AG10803 (cell line): ENCODE results near the gene ZNF133.
"Not testable (repeated sequence)": the region's sequence is repeated elsewhere in the genome, so short reads cannot be mapped to it uniquely, and the experiment has no call there.

Source experiments
- DNase-seq: peaks from one replicate; pipeline ENCODE4 v3.0.0; 2010; ENCODE audit warnings: low read depth
- H3K4me3 ChIP-seq: 2 replicates; pipeline ENCODE4 v1.5.1; 2011; ENCODE audit warnings: mild to moderate bottlenecking, low read length, control low read depth
- TF ChIP-seq, protein P1 (sequence below): conservative IDR thresholded peaks from 2 replicates; pipeline ENCODE4 v1.5.1; 2011; ENCODE audit warnings: mild to moderate bottlenecking, low read length, control low read depth, inconsistent platforms

The ZNF133 gene

DNA sequence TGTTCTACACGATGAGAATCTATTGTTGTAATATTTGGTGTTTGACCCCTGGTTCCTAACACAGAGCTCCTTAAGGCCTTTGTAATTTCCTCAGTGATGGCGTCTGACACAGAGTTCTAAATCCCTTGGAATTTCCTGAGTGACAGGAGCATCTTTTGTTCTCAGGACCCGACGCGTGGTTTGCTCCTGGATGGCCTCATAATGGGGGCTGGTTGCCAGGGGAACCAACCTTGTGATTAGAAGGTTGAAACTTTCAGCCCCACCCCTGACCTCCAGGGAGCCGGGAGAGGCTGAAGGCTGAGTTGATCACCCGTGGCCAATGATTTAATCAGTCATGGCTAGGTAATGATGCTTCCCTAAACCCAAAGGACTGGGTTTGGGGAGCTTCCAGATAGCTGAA lies 20.5 kb upstream of the ZNF133 start:
- TF ChIP-seq, protein P1, sequence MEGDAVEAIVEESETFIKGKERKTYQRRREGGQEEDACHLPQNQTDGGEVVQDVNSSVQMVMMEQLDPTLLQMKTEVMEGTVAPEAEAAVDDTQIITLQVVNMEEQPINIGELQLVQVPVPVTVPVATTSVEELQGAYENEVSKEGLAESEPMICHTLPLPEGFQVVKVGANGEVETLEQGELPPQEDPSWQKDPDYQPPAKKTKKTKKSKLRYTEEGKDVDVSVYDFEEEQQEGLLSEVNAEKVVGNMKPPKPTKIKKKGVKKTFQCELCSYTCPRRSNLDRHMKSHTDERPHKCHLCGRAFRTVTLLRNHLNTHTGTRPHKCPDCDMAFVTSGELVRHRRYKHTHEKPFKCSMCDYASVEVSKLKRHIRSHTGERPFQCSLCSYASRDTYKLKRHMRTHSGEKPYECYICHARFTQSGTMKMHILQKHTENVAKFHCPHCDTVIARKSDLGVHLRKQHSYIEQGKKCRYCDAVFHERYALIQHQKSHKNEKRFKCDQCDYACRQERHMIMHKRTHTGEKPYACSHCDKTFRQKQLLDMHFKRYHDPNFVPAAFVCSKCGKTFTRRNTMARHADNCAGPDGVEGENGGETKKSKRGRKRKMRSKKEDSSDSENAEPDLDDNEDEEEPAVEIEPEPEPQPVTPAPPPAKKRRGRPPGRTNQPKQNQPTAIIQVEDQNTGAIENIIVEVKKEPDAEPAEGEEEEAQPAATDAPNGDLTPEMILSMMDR, result no peak
- no peak for DNase-seq
- no peak overlapping the region for H3K4me3 ChIP-seq

DNA sequence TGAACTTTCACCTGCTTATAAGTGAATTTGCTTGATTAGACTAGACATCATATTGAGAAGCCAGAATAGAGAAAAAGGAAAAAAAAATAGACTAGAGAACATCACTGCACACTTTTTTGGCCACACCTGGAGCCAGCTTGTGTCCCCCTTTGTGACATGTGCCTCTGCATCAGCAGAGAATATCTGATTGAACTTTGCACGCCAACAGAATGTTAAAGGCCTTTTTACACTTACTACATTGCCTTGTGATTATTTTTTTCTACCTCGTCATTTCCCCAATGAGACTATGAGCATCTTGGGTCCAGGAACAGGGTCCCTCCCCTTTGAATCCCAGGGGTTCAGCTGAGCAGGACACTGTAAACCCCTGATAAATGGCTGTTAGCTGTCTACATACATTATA lies 17.2 kb upstream of the ZNF133 start:
- TF ChIP-seq, protein P1, result no peak

DNA sequence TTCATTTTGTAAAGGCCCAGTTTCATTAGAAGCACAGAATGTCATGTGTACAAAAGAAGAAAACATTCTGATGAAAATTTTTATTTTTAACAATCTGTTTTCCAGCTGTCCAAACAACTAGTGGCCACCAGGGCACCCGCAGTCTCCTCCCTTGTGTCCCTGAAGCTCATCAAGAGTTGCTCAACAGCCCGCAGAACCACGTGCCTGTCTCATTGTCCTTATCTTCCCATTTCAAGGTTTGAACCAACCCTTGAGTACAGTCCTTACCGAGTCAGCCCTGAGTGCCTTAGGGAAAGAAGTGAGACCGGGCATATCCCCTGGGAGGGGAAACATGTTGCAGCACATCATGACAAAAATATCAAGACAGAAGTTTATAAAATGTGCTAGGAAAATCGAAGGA lies 15.9 kb upstream of the ZNF133 start:
- H3K4me3 ChIP-seq, result no peak overlapping the region
- TF ChIP-seq, protein P1, result peak; percentile 35; the same call in 1 of the 2 replicates
- peak; percentile 36 for DNase-seq

More for the DNA sequence above, 17.2 kb upstream of the ZNF133 start:
- DNase-seq, result no peak
- no peak overlapping the region for H3K4me3 ChIP-seq

DNA sequence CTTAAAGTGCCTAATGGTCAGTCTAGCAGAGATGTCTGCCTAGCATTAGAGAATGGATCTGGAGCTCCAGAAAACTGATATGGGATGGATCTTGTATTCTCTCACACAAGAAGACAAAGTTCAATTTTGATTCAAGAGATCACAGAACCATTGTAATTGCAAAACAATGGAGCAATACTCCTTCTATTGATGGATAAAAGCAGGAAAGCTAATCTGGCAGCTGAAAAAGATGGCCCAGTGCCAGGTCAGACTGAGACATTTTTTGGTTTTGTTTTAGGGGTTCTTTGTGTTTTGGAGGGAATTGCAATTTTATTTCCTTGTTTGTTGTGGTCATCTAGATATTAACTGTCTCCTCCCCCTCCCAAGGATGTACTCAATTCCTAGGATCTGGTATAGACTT lies 14.6 kb upstream of the ZNF133 start:
- TF ChIP-seq, protein P1, result no peak
- H3K4me3 ChIP-seq, result no peak overlapping the region
- no peak for DNase-seq

DNA sequence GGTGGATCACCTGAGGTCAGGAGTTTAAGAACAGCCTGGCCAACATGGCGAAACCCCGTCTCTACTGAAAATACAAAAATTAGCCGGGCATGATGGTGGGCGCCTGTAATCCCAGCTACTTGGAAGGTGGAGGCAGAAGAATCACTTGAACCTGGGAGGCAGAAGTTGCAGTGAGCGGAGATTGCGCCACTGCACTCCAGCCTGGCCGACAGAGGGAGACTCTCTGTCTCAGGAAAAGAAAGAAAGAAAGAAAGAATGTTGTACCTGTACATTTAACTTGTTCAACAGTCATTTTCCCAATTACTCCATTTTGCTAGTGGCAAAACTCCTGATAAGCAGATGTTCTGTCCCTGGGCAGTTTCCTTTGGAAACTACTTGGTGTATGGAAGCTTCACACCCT lies 12.4 kb upstream of the ZNF133 start:
- H3K4me3 ChIP-seq, DNase-seq: not testable (repeated sequence)

DNA sequence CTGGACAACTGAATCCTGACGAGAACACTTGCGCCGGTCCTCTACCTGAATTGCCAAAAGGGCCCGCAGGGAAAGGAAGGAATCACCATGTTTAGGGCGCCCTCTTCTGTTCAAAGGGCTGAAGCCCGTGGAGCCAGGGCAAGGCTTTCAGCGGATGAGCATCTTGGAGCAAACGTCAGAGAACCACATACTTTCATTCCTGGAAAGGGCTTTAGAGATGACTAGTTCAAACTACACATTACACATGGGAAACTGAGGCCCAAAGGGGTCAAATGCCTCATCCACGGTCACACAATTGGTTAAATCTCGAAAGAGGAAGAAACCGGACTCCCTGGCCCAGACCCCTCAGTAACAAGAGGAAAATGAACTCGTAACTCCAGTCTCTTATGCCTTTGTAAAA lies 11.5 kb upstream of the ZNF133 start:
- no peak overlapping the region for H3K4me3 ChIP-seq
- TF ChIP-seq, protein P1, result peak; percentile 95
- peak; percentile 59 for DNase-seq

DNA sequence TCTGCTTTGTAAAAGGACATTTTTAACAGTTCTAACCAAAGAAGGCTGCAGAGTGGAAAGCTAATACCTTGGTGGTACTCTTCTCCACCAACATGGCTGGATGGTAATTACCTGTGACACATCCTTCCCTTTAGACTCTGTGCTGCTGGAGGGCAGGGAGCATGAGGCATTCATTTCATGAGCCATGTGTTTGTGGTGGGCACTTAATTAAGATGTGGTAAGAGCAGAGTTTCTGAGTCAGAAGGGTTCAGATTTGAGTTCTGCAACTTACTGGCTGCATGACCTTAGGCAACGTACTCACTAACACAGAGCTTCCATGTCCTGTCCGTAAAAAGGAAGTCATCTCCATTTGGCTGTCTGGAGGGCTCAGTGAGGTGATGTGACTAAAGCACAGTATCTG lies 9.1 kb upstream of the ZNF133 start:
- no peak overlapping the region for H3K4me3 ChIP-seq
- TF ChIP-seq, protein P1, result no peak
- peak; percentile 9 for DNase-seq
